Activated T-cell treated with anti-CD3 and anti-CD28 coated beads, Interleukin-2, amount 50 U/mL, for 72 hours (primary cell): ENCODE data around the gene ZNF530. TPM values are rescaled to one million over a fixed set of nuclear protein-coding genes. Genes with fewer than 3 reads are reported as not detected.

Experiments
- ATAC-seq, 2 donors: fragments of 150-1000 bp; cut with Tn5 transposase; replicated peaks in 1 of 2; 2 replicates each; pipeline ENCODE4 v1.10.0; 2021; ENCODE audit warnings: moderate library complexity in 2 of 2, mild to moderate bottlenecking in 1 of 2
- DNase-seq, 2 donors: peaks; one replicate each; pipeline ENCODE4 v3.0.0; 2021 to 2022; ENCODE audit warnings: mixed read lengths in 1 of 2
- H3K27ac Mint-ChIP-seq: one replicate; pipeline ENCODE4 v1.8.0; 2022; ENCODE audit warnings: mild to moderate bottlenecking, moderate library complexity, mixed read lengths
- H3K27me3 Mint-ChIP-seq: one replicate; pipeline ENCODE4 v1.8.0; 2022; ENCODE audit warnings: low read depth, mixed read lengths
- H3K36me3 Mint-ChIP-seq, 2 donors: one replicate each; pipeline ENCODE4 v1.8.0; 2022; ENCODE audit warnings: mixed read lengths in 2 of 2, mild to moderate bottlenecking in 1 of 2; ENCODE audit not compliant: insufficient read depth in 2 of 2
- H3K4me1 Mint-ChIP-seq: one replicate; pipeline ENCODE4 v1.8.0; 2022; ENCODE audit warnings: low read depth, mixed read lengths
- H3K4me3 Mint-ChIP-seq, 2 donors: one replicate each; pipeline ENCODE4 v1.8.0; 2022; ENCODE audit warnings: mild to moderate bottlenecking in 2 of 2, mixed read lengths in 2 of 2, moderate library complexity in 2 of 2
- H3K9me3 Mint-ChIP-seq, 2 donors: one replicate each; pipeline ENCODE4 v1.8.0; 2022; ENCODE audit warnings: mixed read lengths in 2 of 2
- total RNA-seq, 2 donors: library from RNA; stranded (reverse); gene quantifications; one replicate each; pipeline ENCODE4 v1.2.3, GENCODE V29; 2022

The ZNF530 gene
- total RNA-seq, 2 donors from 2014 or later = 5.6 to 7.9 TPM

DNA sequence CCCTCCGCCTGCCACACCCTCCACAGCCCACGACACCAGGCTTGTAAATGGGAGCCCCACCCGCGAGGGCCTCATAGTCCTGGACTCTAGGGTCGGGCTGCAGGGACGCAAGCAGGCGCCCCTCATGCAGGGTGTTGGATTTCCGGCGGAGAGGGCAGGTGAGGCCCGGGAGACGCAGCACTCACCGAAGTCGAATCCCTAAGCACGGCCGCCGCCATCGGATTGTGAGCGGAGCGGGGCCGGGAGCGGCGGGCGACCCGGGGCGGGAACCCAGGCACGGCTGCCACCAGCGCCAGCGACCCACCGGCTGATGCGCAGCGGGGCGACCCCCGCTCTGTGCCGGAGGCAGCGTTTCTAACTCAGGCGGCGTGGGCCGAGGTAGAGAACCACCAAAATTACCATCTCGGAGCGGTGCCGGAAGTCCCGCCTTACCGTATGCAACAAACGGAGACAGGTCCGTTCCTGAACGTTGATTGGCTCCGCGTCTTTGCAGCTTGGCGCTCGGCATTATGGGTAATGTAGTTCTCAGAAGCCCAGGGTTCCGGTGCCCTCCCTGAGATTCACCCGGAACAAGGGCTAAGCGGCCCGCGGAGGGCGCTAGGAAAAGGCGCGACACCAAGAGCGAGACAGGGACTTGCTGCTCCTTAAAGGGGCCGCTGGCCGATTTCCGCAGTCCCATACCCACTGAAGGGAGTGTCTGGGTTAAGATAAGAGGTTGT lies 21.0 kb upstream of the ZNF530 start, which contains the start of gene ZNF416:
Gene ZNF416 (minus strand): TSS at position 425 of the 719 bp plus-strand sequence. CDS start 207 bp downstream, at position 218.
- ATAC-seq = peak; percentile 94
- DNase-seq = peak; percentile 95 to 97
- H3K36me3 Mint-ChIP-seq = peaks cover 53 to 68% of the 10 kb centered on the region in 2 donors

DNA sequence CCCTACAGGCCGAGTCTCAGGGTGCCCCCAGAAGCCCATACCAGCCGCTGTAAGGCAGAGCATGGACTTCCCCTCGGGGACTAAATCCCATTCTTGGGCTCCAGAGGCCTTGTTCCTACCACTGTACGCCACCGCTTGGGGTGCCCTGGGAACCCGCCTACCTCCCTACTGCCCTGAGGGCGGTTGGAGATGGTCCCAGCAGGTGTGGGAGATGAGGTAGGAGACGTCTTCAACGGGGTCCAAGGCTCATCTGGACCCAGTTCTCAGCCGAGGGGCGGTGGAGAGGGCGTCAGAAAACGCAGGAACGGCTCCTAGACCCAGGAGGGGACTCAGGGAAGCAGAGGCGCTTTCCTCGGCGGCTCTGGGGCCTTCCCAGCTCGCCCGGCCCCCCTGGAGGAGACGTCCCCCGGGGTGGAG lies 16.6 kb upstream of the ZNF530 start:
- Mint-ChIP-seq H3K4me3 (peak overlapping the region; percentile 92 to 98), H3K4me1 (peaks cover 26% of the 10 kb centered on the region), H3K9me3 (peaks cover 33 to 35% of the 10 kb centered on the region in 2 donors), H3K27ac (no peak overlapping the region), H3K27me3 (no peaks in the 10 kb centered on the region), H3K36me3 (peaks cover 47 to 68% of the 10 kb centered on the region in 2 donors)
- ATAC-seq (no peak), DNase-seq (no peak)

More for the DNA sequence above, 21.0 kb upstream of the ZNF530 start, which contains the start of gene ZNF416:
- Mint-ChIP-seq H3K4me1 (peaks cover 23% of the 10 kb centered on the region), H3K4me3 (peak within 1 kb of the TSS; percentile 84 to 85), H3K27ac (peak within 1 kb of the TSS; percentile 40), H3K27me3 (no peaks in the 10 kb centered on the region), H3K9me3 (peaks cover 32 to 41% of the 10 kb centered on the region in 2 donors)

DNA sequence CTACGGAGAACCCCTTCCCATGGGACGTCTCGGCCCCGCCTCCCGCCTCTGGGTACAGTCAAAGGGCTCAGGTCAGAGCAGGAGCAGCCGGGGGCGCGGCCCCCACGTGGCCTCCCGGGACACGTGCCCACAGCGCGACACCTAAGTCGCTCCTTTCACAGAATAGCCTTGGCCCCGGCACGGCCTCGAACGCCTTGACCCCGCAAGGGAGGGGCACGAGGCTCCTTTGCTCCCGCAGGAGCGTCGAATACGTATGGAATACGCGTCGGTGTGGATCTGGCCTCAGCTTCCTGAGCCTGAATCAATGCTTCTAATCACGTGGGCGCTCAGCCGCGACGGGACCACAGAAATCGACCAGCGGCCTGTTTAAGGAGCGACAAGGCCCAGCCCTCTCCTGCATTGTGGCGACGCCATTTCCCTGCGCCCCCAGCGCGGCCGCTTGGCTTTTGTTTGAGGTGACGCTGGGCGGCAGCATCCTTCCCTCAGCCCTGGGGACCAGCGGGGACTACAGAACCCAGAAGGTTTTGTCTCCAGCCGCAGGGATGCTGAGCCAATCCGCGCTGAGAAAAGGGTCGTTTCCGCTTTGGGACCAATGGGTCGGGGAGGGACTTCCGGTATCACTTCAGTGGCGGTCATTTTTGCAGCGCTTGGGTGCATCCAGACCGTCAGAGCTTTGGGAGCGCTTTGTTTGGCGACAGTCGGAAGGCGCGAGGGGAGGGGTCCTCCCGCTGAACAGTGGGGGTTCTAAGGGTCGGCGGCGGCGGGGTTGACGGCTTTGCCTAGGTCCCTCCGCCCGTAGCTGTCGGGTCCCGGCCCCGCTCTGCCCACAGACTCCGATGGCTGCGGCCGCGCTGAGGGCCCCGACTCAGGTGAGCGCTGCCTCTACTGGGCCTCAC lies 15.9 kb upstream of the ZNF530 start, which contains the start of gene ZIK1:
Gene ZIK1 (plus strand): TSS at position 625 of the 896 bp plus-strand sequence. CDS start 212 bp downstream, at position 837.
- Mint-ChIP-seq H3K9me3 (peaks cover 35 to 38% of the 10 kb centered on the region in 2 donors), H3K4me3 (peak within 1 kb of the TSS; percentile 92 to 98), H3K27me3 (no peaks in the 10 kb centered on the region), H3K27ac (peak within 1 kb of the TSS; percentile 79), H3K4me1 (peaks cover 24% of the 10 kb centered on the region), H3K36me3 (peaks cover 51 to 71% of the 10 kb centered on the region in 2 donors)
- ATAC-seq (peak; percentile 91 to 93), DNase-seq (peak; percentile 83 to 91)

DNA sequence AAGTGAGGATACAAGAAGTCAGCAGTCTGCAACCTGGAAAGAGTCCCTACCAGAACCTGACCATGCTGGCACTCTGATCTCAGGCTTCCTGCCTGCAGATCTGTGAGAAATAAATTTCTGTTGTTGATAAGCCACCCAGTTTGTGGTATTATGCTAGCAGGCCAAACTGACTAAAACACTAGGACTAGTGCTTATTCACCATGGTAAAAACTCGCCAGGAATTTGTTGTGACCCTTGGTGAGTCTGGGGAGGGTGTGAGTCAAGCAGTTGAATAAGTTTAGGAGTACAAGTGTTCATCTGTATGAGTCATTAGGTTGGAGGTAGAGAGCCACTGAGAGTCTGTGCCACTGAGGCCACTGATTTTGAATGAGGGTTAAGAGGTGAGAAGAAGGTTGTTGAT lies 12.2 kb upstream of the ZNF530 start:
- Mint-ChIP-seq H3K27ac (no peak overlapping the region), H3K4me1 (peaks cover 20% of the 10 kb centered on the region), H3K4me3 (no peak overlapping the region), H3K9me3 (peaks cover 31 to 41% of the 10 kb centered on the region in 2 donors), H3K36me3 (peaks cover 68 to 79% of the 10 kb centered on the region in 2 donors), H3K27me3 (no peaks in the 10 kb centered on the region)
- DNase-seq (no peak), ATAC-seq (no peak)

GRCh38 chr19:57599377-57599760 lies 316 bp upstream of the ZNF530 start:
- Mint-ChIP-seq H3K4me1 (peaks cover 20% of the 10 kb centered on the region), H3K9me3 (peaks cover 26 to 34% of the 10 kb centered on the region in 2 donors), H3K4me3 (peak overlapping the region; percentile 86 to 91), H3K27ac (no peak overlapping the region), H3K27me3 (no peaks in the 10 kb centered on the region), H3K36me3 (peaks cover 40 to 42% of the 10 kb centered on the region in 2 donors)
- DNase-seq (no peak), ATAC-seq (peak in 1 of 2 donors; percentile 36)

DNA sequence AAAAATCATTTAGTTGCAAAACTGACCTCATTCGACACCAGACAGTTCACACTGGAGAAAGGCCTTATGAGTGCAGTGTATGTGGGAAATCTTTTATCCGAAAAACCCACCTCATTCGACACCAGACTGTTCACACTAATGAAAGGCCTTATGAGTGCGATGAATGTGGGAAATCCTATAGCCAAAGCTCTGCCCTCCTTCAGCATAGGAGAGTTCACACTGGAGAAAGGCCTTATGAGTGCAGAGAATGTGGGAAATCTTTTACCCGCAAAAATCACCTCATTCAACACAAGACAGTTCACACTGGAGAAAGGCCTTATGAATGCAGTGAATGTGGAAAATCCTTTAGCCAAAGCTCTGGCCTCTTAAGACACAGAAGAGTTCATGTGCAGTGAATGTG lies 7.2 kb downstream of the ZNF530 start:
- no peaks in the 10 kb centered on the region for H3K27me3 Mint-ChIP-seq
- no peak overlapping the region for H3K4me3 Mint-ChIP-seq
- ATAC-seq = no peak
- no peak for DNase-seq
- H3K36me3 Mint-ChIP-seq = peaks cover 50 to 59% of the 10 kb centered on the region in 2 donors
- H3K9me3 Mint-ChIP-seq = peaks cover 18 to 37% of the 10 kb centered on the region in 2 donors
- no peaks in the 10 kb centered on the region for H3K4me1 Mint-ChIP-seq
- H3K27ac Mint-ChIP-seq = no peak overlapping the region

DNA sequence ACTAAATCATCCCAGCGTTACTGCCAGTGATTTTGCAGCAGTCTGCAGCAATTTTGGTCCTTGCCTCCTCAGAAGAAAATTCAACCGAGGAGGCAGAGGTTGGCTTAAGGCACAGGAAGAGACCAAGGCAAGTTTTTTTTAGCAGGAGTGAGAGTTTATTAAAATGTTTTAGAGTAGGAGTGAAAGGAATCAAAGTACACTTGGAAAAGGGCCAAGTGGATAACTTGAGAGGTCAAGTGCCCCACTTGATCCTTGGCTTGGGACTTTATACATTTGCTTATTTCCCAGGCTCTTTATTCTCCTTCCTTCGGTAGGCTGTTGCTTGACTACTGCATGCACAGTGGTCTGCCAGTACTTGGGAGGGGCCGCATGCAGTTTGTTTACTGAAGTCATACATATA lies 11.4 kb downstream of the ZNF530 start:
- Mint-ChIP-seq H3K27ac (no peak overlapping the region), H3K4me3 (no peak overlapping the region), H3K36me3 (peaks cover 44 to 58% of the 10 kb centered on the region in 2 donors), H3K9me3 (peaks cover 23 to 36% of the 10 kb centered on the region in 2 donors), H3K27me3 (no peaks in the 10 kb centered on the region), H3K4me1 (peaks cover 24% of the 10 kb centered on the region)
- no peak for DNase-seq
- no peak for ATAC-seq

DNA sequence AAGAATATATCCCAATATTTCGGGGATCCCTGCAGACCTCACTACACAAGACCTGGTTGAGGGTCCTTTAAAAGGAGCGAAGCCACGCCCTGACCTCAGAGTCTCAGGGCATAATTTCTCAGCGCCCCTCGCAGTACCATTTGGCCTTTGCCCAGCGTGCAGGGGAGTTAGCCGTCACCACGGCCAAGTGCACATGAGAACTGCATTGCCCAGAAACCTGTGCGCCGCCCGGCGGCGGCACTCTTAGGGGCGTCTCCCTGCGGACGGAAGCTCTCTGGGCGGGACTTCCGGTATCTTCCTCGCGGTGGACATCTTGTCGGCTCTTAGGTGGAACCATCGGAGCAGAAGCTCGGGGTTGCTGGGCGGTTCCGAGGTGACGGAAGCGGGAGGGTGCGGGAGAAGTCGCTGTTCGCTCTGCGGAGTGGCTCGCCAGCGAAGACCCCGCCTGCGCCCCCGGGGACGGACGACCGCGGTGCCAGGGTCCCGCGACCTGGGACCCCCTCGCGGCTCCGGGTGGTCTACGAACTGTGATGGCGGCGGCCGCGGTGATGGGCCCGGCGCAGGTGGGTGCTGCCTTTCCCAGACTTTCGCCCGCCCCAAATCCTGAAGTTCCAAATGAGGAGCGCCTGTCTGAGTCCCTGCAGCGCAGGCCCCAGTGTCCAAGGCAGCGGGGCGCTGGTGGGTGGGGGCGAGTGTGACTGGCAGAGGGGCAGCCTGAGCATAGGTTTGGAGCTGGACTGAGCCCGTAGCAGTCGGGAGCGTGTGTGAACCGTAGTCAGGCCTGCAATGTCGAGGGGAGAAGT lies 14.5 kb downstream of the ZNF530 start, which contains the start of gene ZNF134:
Gene ZNF134 (plus strand): TSS at position 302 of the 803 bp plus-strand sequence. CDS start 5,227 bp downstream, outside the sequence.
- Mint-ChIP-seq H3K9me3 (peaks cover 35 to 46% of the 10 kb centered on the region in 2 donors), H3K4me3 (peak within 1 kb of the TSS; percentile 90 to 94), H3K27me3 (no peaks in the 10 kb centered on the region), H3K27ac (peak within 1 kb of the TSS; percentile 25), H3K36me3 (peaks cover 58 to 66% of the 10 kb centered on the region in 2 donors), H3K4me1 (peaks cover 36% of the 10 kb centered on the region)
- ATAC-seq (peak; percentile 100), DNase-seq (peak; percentile 91 to 94)

DNA sequence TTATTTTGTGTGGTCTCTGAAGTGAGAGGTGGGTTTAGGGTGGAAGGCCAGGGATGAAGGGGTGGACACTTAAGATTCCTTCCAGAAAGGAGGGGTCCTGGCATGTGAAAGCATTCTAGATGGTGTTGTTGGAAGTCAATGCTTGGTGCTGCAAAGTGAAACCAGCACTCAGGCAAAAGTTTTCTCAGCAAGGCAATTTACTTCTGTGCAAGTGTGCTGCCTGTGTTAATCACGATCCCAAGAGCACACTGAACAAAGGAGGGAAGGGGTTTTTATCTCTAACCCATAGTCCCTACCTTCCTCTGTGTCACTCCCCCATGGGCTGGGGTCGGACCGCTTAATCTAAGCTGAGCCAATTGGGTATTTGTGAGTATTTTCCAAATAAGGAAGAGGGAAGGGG lies 15.7 kb downstream of the ZNF530 start:
- H3K27me3 Mint-ChIP-seq = no peaks in the 10 kb centered on the region
- peak overlapping the region; percentile 31 for H3K27ac Mint-ChIP-seq
- H3K9me3 Mint-ChIP-seq = peaks cover 39 to 58% of the 10 kb centered on the region in 2 donors

DNA sequence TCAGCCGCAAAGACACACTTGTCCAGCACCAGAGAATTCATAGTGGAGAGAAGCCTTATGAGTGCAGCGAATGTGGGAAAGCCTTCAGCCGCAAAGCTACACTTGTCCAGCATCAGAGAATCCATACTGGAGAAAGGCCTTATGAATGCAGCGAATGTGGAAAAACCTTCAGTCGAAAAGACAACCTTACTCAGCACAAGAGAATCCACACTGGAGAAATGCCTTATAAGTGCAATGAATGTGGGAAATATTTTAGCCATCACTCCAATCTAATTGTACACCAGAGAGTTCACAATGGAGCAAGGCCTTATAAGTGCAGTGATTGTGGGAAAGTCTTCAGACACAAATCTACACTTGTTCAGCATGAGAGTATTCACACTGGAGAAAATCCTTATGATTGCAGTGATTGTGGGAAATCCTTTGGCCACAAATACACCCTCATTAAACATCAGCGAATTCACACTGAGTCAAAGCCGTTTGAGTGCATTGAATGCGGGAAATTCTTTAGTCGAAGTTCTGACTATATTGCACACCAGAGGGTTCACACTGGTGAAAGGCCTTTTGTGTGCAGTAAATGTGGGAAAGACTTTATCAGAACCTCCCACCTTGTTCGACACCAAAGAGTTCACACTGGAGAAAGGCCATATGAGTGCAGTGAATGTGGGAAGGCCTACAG lies 21.1 kb downstream of the ZNF530 start:
- peaks cover 25 to 56% of the 10 kb centered on the region in 2 donors for H3K9me3 Mint-ChIP-seq
- no peaks in the 10 kb centered on the region for H3K27me3 Mint-ChIP-seq
- H3K4me1 Mint-ChIP-seq = peaks cover 14% of the 10 kb centered on the region
- no peak overlapping the region for H3K4me3 Mint-ChIP-seq
- DNase-seq = no peak
- peak overlapping the region; percentile 19 for H3K27ac Mint-ChIP-seq
- peaks cover 71 to 88% of the 10 kb centered on the region in 2 donors for H3K36me3 Mint-ChIP-seq
- ATAC-seq = no peak

More for the DNA sequence above, 15.7 kb downstream of the ZNF530 start:
- Mint-ChIP-seq H3K4me3 (peak overlapping the region; percentile 90 to 94), H3K36me3 (peaks cover 65 to 76% of the 10 kb centered on the region in 2 donors), H3K4me1 (peaks cover 36% of the 10 kb centered on the region)
- DNase-seq = no peak
- ATAC-seq = no peak

GRCh38 chr19:57623091-57623490 lies 23.4 kb downstream of the ZNF530 start:
- H3K4me1 Mint-ChIP-seq = no peaks in the 10 kb centered on the region
- peaks cover 13 to 46% of the 10 kb centered on the region in 2 donors for H3K9me3 Mint-ChIP-seq
- DNase-seq = no peak
- no peak overlapping the region for H3K4me3 Mint-ChIP-seq
- H3K27ac Mint-ChIP-seq = peak overlapping the region; percentile 50
- H3K36me3 Mint-ChIP-seq = peaks cover 51 to 68% of the 10 kb centered on the region in 2 donors
- ATAC-seq = no peak
- no peaks in the 10 kb centered on the region for H3K27me3 Mint-ChIP-seq
